Epithelial cell of esophagus (primary cell): ENCODE data around the gene DAND5.

Experiments
- DNase-seq: peaks from one replicate; pipeline ENCODE4 v3.0.0; 2010; ENCODE audit warnings: low read depth
- H3K4me3 ChIP-seq: 2 replicates; pipeline ENCODE4 v1.5.1; 2011; ENCODE audit warnings: mild to moderate bottlenecking, low read length, control low read depth
- CTCF ChIP-seq: IDR thresholded peaks from 2 replicates; pipeline ENCODE4 v1.5.1; 2011; ENCODE audit warnings: low read depth, mild to moderate bottlenecking, low read length, control low read depth, inconsistent platforms; ENCODE audit not compliant: insufficient read depth; ENCODE audit errors: missing control alignments

DAND5 gene

DNA sequence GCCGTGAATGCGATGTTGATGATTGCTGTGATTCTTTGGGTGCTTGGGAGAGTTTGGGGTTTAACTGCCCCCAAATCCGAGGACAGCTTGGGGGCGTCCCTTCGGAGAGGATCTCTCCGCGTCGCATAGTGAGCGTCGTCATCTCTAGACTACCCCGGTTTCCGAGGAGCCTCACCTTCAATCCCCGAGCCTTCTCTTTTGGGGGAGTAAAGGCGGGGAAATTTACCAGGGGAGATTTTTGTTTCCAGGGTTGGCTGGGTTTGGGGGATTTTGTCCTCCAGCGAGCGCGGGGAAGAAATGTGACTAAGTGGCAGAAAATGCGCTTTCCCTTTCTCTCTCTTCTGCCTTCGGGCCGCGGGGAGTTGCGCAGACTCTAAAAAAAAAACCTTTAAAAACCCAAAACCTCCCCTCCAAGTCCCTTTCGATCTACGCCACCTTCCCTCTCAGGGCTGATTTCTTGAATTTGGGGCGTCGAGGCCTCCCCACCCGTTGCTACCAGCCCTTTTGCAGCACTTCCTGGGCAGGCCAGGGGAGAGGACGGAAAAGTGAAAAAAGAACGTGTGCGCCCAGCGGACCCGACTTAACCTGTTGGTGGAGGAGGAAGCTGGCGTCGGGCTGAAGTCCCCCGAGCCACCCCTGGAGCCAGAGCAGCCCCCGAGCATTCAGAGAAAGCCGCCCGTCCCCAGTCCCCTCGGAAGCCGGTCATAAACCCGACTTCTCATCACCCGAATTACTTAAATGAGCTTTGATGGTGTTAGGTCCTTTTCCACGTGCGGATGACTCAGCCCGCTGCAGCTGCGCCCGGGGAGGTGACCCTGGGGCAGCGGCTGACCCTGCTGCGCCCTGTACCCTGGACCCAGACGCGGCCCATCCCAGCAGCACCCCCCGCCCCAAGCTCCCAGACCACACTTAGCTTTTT, 43.6 kb downstream of the DAND5 start:
- peak overlapping the region; percentile 31 for H3K4me3 ChIP-seq
- TF ChIP-seq CTCF, result no peak
- DNase-seq, result no peak

GRCh38 chr19:13013649-13014048, 44.3 kb downstream of the DAND5 start:
- DNase-seq, result no peak
- peak overlapping the region; percentile 31 for H3K4me3 ChIP-seq
- no peak for TF ChIP-seq CTCF

DNA sequence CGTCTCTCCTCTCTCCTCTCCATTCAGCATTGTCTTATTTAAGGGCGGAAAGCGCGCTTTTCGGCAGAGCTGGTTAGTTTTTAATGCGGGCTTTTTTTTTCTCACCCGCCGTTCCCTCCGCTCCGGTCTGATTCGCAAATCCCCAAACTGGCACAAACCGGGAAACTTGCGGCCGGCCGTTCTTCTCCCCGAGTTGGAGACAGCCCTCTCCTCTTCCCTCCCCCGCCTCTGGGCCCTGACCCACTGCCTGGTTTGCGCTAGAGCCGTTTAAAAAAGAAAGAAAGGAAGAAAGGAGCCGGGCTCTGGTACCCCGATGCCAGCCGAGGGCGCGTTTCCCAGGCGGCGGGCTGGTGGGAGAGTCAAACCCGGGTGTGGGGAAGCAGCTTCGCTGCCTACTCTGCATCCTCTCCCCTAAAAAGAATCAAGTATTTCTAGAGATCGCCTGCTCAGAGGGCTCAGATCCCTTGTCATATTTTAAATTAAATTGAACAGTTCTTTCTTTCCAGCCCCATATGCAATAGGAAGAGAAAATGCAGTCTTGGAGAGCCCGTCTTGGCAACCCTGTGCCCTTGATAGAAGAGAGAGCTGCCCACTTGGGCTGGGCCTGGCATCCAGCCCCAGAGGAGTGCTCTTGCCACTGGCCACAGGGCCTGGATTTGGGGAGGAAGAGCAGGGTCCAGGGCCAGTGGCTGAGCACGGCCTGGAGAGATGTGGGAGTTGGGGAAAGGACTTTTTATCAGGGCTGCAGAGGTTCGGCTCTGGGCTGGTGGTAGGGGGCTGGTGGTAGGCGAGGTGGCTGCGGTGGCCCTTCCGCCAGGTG, 44.9 kb downstream of the DAND5 start:
- no peak for DNase-seq
- H3K4me3 ChIP-seq, result peak overlapping the region; percentile 31
- TF ChIP-seq CTCF, result no peak

DNA sequence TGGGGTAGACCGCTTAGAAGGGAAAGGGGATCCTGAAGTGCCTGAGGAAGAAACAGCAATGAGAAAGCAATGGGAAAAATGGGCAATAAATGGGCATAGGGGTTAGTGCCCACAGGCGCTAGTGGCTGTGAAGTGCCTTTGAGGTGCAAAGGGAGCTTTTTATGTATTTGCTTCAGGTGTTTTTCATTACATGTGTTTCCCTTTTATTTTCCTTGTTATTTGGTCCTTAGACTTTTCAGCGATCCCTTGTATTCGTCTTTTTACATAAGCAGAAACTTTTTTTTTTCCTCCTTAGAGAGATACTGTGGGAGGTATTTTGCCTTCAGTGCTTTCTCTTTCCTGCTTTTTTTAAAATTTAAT, 45.5 kb downstream of the DAND5 start:
- TF ChIP-seq CTCF, result no peak
- H3K4me3 ChIP-seq, result no peak overlapping the region
- no peak for DNase-seq

- DNase-seq, result no peak
- TF ChIP-seq CTCF, result no peak
- no peak overlapping the region for H3K4me3 ChIP-seq
These were observed 46.2 kb downstream of the DAND5 start for GRCh38 chr19:13015361-13016223.

- H3K4me3 ChIP-seq, result no peak overlapping the region
- DNase-seq, result no peak
These were observed 46.9 kb downstream of the DAND5 start for GRCh38 chr19:13016245-13016627.

More at GRCh38 chr19:13016245-13016627, 46.9 kb downstream of the DAND5 start:
- TF ChIP-seq CTCF, result no peak
